AG04449 (cell line): Measurements from ENCODE around the gene KLHL11.

ENCODE experiments used
- CTCF ChIA-PET: fragments of 350-600 bp; formaldehyde crosslinking; extraction: SDS; loops from one replicate; lab custom pipeline; 2021; ENCODE audit warnings: antibody characterized with exemption; lab: Yijun Ruan, JAX
- POLR2A ChIA-PET: fragments of 400-600, 350-600 bp; formaldehyde crosslinking; extraction: SDS; loops from one replicate; lab custom pipeline; 2020; ENCODE audit warnings: antibody characterized with exemption, inconsistent platforms; lab: Yijun Ruan, JAX
- DNase-seq: peaks from one replicate; pipeline ENCODE4 v3.0.0-alpha.2; 2010; ENCODE audit warnings: low read depth, low spot score
- H3K4me3 ChIP-seq: 2 replicates; pipeline ENCODE4 v1.5.1; 2011; ENCODE audit warnings: low read depth, mild to moderate bottlenecking, control low read depth, low read length
- CTCF ChIP-seq: IDR thresholded peaks from one replicate; pipeline ENCODE4 v1.5.1; 2011; ENCODE audit warnings: mild to moderate bottlenecking, moderate library complexity, low read length, control low read depth, inconsistent platforms; ENCODE audit not compliant: insufficient read depth; ENCODE audit errors: missing control alignments

KLHL11 gene

GRCh38 chr17:41905172-41905571 lies 39.9 kb upstream of the KLHL11 start:
- H3K4me3 ChIP-seq: no peak overlapping the region
- no peak for DNase-seq
- no peak for TF ChIP-seq CTCF
- CTCF ChIA-PET: no interaction called here
- POLR2A ChIA-PET: no interaction called here

- no peak for TF ChIP-seq CTCF
- CTCF ChIA-PET: no interaction called here
- H3K4me3 ChIP-seq: no peak overlapping the region
- POLR2A ChIA-PET: no interaction called here
- DNase-seq: no peak
Measured at GRCh38 chr17:41904242-41904841, 39.1 kb upstream of the KLHL11 start.

- TF ChIP-seq CTCF: no peak
Measured at GRCh38 chr17:41901646-41902045, 36.4 kb upstream of the KLHL11 start.

GRCh38 chr17:41896726-41897125 lies 31.5 kb upstream of the KLHL11 start:
- no peak overlapping the region for H3K4me3 ChIP-seq
- POLR2A ChIA-PET: interaction anchor here (0.6 kb wide), 1 partner anchor 21 kb away, joined by 3 read pairs; no protein-coding TSS in a partner anchor
- CTCF ChIA-PET: no interaction called here
- TF ChIP-seq CTCF: no peak
- DNase-seq: no peak

More at GRCh38 chr17:41901646-41902045, 36.4 kb upstream of the KLHL11 start:
- no peak overlapping the region for H3K4me3 ChIP-seq
- no peak for DNase-seq
- ChIA-PET POLR2A (interaction anchor here (0.7 kb wide), 1 partner anchor 11 kb away, joined by 3 read pairs; no protein-coding TSS in a partner anchor), CTCF (no interaction called here)

- DNase-seq: no peak
- H3K4me3 ChIP-seq: no peak overlapping the region
- ChIA-PET POLR2A (interaction anchor here (1.8 to 2.1 kb wide), 2 partner anchors 15 to 31 kb away, joined by 9 to 21 read pairs; partner anchors contain the start of gene KLHL11), CTCF (interaction anchor here (0.8 to 1.2 kb wide), 3 partner anchors 12 to 95 kb away, joined by 4 read pairs; no protein-coding TSS in a partner anchor)
- no peak for TF ChIP-seq CTCF
Measured at GRCh38 chr17:41895617-41896016, 30.4 kb upstream of the KLHL11 start.

GRCh38 chr17:41894791-41895331 lies 29.6 kb upstream of the KLHL11 start:
- CTCF ChIA-PET: interaction anchor here (1.1 to 1.5 kb wide), 4 partner anchors 11 to 33 kb away, joined by 3 to 4 read pairs (median 4); no protein-coding TSS in a partner anchor
- no peak overlapping the region; the same call in 1 of the 2 replicates for H3K4me3 ChIP-seq
- no peak for TF ChIP-seq CTCF
- POLR2A ChIA-PET: interaction anchor here (0.7 to 2.1 kb wide), 9 partner anchors 12 to 1516 kb away, joined by 3 to 21 read pairs (median 4); partner anchors contain the start of genes ACLY and KLHL11
- peak; percentile 61 for DNase-seq
